Tibial artery (tissue), 4 donors: ENCODE measurements around the gene GATAD2B.

Source experiments
- DNase-seq, 2 donors: peaks; one replicate each; pipeline ENCODE4 v3.0.0-alpha.2; 2019
- H3K27ac ChIP-seq, 2 donors: fragments of 200-600 bp; sonication (generic) in 1 of 2; 1 replicate in 1 of 2; 2 replicates in 1 of 2; pipeline ENCODE4 v1.5.1; 2018 to 2019; ENCODE audit warnings: mild to moderate bottlenecking in 1 of 2
- H3K27me3 ChIP-seq, 2 donors: fragments of 200-600 bp; sonication (generic) in 1 of 2; one replicate each; pipeline versions ENCODE4 v1.5.1 to v1.6.0; 2016 to 2019
- H3K36me3 ChIP-seq, 3 donors: fragments of 200-600 bp; sonication (generic) in 2 of 3; one replicate each; pipeline ENCODE4 v1.5.1; 2016 to 2019; ENCODE audit warnings: mild to moderate bottlenecking in 2 of 3
- H3K4me1 ChIP-seq, 4 donors: fragments of 200-600 bp; sonication (generic) in 2 of 4; 1 replicate in 3 of 4; 2 replicates in 1 of 4; pipeline ENCODE4 v1.5.1; 2016 to 2019
- H3K4me3 ChIP-seq, 2 donors: fragments of 200-600 bp; sonication (generic) in 1 of 2; 1 replicate in 1 of 2; 2 replicates in 1 of 2; pipeline ENCODE4 v1.5.1; 2018 to 2019; ENCODE audit warnings: mild to moderate bottlenecking in 2 of 2
- H3K9me3 ChIP-seq, 3 donors: fragments of 200-600 bp; sonication (generic) in 1 of 3; one replicate each; pipeline ENCODE4 v1.5.1; 2016 to 2019
- intact Hi-C: fragments of 100-400 bp; cut with DNase I; formaldehyde crosslinking; loops from one replicate; pipeline ENCODE4 v1.15.0; 2023; ENCODE audit warnings: low total_unique reads
- TF ChIP-seq, protein P1 (sequence below), 2 experiments: fragments of 200-600 bp in 1 of 2; fragments of 450-650 bp in 1 of 2; IDR thresholded peaks; one replicate each; pipeline ENCODE4 v1.5.1; 2017 to 2019; ENCODE audit warnings: antibody characterized with exemption in 2 of 2, mild to moderate bottlenecking in 1 of 2, moderate library complexity in 1 of 2

GATAD2B gene

DNA sequence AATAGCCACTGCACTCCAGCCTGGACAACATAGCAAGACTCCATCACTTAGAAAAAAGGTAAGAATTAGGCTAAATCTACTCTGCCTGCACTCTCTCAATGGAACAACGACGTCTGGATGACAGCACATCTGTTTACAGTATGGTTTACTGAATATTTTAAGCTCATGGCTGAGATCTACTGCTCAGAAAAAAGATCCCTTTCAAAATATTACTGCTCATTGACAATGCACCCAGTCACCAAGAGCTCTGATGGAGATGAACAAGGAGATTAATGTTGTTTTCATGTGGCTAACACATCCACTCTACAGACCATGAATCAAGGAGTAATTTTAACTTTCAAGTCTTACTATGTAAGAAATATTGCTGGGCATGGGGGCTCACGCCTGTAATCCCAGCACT lies 89.6 kb downstream of the GATAD2B start:
- intact Hi-C loops: no loop called here
- H3K36me3 ChIP-seq: peaks cover under 1 to 5% (median 4%) of the 10 kb centered on the region in 3 donors
- H3K27me3 ChIP-seq: no peaks in the 10 kb centered on the region
- TF ChIP-seq, protein P1, sequence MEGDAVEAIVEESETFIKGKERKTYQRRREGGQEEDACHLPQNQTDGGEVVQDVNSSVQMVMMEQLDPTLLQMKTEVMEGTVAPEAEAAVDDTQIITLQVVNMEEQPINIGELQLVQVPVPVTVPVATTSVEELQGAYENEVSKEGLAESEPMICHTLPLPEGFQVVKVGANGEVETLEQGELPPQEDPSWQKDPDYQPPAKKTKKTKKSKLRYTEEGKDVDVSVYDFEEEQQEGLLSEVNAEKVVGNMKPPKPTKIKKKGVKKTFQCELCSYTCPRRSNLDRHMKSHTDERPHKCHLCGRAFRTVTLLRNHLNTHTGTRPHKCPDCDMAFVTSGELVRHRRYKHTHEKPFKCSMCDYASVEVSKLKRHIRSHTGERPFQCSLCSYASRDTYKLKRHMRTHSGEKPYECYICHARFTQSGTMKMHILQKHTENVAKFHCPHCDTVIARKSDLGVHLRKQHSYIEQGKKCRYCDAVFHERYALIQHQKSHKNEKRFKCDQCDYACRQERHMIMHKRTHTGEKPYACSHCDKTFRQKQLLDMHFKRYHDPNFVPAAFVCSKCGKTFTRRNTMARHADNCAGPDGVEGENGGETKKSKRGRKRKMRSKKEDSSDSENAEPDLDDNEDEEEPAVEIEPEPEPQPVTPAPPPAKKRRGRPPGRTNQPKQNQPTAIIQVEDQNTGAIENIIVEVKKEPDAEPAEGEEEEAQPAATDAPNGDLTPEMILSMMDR (IDR thresholded peaks at IDR 0.05): no peak
- H3K27ac ChIP-seq: no peak overlapping the region
- H3K9me3 ChIP-seq: no peaks in the 10 kb centered on the region
- H3K4me3 ChIP-seq: no peak overlapping the region
- DNase-seq: no peak
- no peaks in the 10 kb centered on the region for H3K4me1 ChIP-seq

DNA sequence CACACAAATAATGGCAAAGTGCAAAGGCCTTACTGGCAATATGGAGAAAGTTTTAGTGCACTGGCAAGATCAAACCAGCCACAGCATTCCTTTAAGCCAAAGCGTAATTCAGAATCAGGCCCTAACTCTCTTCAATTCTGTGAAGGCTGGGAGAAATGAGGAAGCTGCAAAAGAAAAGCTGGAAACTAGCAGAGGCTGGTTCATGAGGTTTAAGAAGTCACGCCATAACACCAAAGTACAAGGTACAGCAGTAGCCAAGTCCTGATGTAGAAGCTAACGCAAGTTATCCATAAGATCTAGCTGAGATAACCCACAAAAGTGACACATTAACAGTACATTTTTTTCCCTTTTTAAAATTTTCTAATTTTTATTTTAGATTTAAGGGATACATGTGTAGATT lies 90.5 kb downstream of the GATAD2B start:
- Histone ChIP-seq H3K27me3 (no peaks in the 10 kb centered on the region), H3K36me3 (peaks cover 9 to 14% (median 13%) of the 10 kb centered on the region in 3 donors), H3K4me1 (no peaks in the 10 kb centered on the region), H3K27ac (no peak overlapping the region), H3K9me3 (no peaks in the 10 kb centered on the region), H3K4me3 (no peak overlapping the region)
- TF ChIP-seq, protein P1 (IDR thresholded peaks at IDR 0.05): no peak
- intact Hi-C loops: no loop called here
- DNase-seq: no peak

DNA sequence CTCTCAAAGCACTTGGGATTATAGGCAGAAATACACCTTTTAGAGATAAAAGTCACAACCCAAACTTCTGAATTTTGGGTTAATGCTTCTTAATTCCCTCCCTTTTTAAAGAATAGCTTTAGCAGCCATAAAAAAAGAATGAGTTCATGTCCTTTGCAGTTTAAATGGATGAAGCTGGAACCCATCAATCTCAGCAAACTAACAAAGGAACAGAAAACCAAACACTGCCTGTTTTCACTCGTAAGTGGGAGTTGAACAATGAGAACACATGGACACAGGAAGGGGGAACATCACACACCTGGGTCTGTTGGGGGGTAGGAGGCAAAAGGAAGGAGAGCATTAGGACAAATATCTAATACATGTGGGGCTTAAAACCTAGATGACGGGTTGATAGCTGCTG lies 91.7 kb downstream of the GATAD2B start:
- Histone ChIP-seq H3K4me1 (peaks cover 0 to under 1% (median 0%) of the 10 kb centered on the region in 4 donors), H3K4me3 (no peak overlapping the region), H3K27ac (no peak overlapping the region), H3K36me3 (peaks cover 15 to 27% (median 20%) of the 10 kb centered on the region in 3 donors), H3K27me3 (no peaks in the 10 kb centered on the region), H3K9me3 (no peaks in the 10 kb centered on the region)
- DNase-seq: no peak
- TF ChIP-seq, protein P1 (IDR thresholded peaks at IDR 0.05): no peak
- intact Hi-C loops: no loop called here

DNA sequence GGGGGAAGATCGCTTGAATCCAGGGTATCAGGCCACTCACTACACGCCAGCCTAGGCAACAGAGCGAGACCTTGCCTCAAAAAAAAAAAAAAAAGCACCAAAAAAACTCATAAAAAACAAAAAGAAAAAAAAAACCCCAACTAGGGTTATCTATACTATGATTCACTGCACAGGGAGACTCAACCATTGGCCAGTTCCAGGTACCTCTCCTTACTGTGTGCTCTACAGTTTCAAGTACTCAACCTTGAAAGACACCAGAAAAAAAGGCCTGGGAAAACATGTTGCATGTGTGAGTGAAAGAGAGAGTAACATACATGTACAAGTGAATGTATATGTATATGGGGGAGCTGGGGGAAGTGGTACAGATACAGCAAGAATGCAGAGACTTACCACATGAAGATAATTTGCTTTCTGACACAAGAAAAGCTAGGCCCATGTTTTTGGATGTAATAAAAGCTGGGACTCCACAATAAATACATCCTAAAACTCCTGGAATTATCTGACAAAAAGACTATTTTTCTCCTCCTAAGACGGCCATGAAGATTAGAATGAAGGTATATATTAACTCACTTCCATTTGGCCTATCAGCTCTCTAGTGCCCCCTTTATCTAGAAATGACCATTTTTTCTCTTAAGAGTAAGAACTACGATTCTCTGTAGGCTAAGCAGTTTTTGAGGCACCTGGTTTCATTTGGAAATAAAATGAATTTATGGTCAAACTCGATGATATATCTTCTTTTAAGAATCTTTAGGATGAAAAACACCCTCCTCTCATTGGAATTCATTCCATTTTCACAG lies 95.4 kb downstream of the GATAD2B start:
- peaks cover 0 to 10% (median 0%) of the 10 kb centered on the region in 4 donors for H3K4me1 ChIP-seq
- no peak overlapping the region for H3K4me3 ChIP-seq
- H3K9me3 ChIP-seq: no peaks in the 10 kb centered on the region
- no peaks in the 10 kb centered on the region for H3K27me3 ChIP-seq
- H3K27ac ChIP-seq: no peak overlapping the region
- TF ChIP-seq, protein P1 (IDR thresholded peaks at IDR 0.05): no peak
- no peak for DNase-seq
- intact Hi-C loops: no loop called here
- H3K36me3 ChIP-seq: peaks cover 15 to 37% (median 20%) of the 10 kb centered on the region in 3 donors

DNA sequence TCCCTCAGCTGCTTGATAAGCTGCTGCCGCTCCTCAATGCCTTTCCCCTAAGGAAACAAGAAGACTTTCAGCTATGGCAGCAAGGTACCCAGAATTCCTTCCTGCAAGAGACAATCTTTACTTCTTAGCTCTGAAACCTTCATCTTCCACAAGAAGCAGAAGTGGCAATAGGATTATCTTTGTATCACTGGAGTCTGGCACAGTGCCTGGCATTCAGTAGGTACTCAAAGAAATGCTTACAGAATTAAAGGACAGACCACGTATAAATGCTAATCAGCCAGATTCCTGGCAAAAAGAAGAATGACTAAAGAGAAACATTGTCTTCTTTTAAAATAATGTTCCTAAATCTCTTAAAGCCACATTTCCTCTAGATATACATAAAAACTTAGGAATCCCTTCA lies 103.9 kb downstream of the GATAD2B start:
- DNase-seq: no peak
- Histone ChIP-seq H3K4me3 (no peak overlapping the region), H3K9me3 (no peaks in the 10 kb centered on the region), H3K27me3 (no peaks in the 10 kb centered on the region), H3K27ac (no peak overlapping the region), H3K36me3 (peaks cover 35 to 49% (median 47%) of the 10 kb centered on the region in 3 donors), H3K4me1 (no peaks in the 10 kb centered on the region)
- TF ChIP-seq, protein P1 (IDR thresholded peaks at IDR 0.05): no peak
- intact Hi-C loops: no loop called here
